Measurements from ENCODE around the gene BCL10.
A peak's percentile ranks its signal among the peaks of the same experiment; 100 is the strongest.

The BCL10 gene

DNA sequence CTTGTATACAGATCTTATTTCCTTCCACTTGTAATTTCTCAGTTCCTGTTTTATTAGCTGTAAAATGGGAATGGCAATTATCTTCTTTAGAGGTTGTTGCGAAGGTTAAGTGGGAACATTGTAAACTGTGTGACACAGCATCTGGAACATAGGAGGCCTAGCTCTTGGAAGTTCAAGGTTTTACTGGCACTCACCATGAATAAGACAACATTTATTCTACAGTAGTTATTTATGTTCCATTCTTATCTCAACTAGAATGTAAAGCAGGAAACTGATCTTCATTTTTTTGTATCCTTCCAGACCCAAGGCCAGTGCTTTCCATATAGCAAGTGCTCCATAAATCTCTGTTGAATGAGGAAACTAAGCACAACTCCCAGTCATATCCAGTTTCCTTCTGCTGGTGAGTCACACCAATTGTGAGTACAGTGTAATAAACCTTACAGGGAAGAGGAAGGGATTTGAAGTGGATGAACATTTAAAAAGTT, 1.4 kb downstream of the BCL10 start (continued):
- TF ChIP-seq, protein P1, sequence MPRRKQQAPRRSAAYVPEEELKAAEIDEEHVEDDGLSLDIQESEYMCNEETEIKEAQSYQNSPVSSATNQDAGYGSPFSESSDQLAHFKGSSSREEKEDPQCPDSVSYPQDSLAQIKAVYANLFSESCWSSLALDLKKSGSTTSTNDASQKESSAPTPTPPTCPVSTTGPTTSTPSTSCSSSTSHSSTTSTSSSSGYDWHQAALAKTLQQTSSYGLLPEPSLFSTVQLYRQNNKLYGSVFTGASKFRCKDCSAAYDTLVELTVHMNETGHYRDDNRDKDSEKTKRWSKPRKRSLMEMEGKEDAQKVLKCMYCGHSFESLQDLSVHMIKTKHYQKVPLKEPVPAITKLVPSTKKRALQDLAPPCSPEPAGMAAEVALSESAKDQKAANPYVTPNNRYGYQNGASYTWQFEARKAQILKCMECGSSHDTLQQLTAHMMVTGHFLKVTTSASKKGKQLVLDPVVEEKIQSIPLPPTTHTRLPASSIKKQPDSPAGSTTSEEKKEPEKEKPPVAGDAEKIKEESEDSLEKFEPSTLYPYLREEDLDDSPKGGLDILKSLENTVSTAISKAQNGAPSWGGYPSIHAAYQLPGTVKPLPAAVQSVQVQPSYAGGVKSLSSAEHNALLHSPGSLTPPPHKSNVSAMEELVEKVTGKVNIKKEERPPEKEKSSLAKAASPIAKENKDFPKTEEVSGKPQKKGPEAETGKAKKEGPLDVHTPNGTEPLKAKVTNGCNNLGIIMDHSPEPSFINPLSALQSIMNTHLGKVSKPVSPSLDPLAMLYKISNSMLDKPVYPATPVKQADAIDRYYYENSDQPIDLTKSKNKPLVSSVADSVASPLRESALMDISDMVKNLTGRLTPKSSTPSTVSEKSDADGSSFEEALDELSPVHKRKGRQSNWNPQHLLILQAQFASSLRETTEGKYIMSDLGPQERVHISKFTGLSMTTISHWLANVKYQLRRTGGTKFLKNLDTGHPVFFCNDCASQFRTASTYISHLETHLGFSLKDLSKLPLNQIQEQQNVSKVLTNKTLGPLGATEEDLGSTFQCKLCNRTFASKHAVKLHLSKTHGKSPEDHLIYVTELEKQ (tag by site-specific recombination; IDR thresholded peaks at IDR 0.05; ENCODE audit: borderline replicate concordance) = peak; percentile 84; the same call in 1 of the 2 replicates
- TF ChIP-seq WT1 (tag by site-specific recombination; IDR thresholded peaks at IDR 0.05) (peak; percentile 98), ZNF571 (tag by site-specific recombination; IDR thresholded peaks at IDR 0.05) (no peak), ZBTB21 (tag by site-specific recombination; IDR thresholded peaks at IDR 0.05) (peak; percentile 84), ZNF311 (tag by site-specific recombination; IDR thresholded peaks at IDR 0.05; ENCODE audit: borderline replicate concordance) (no peak), ZNF324 (tag by site-specific recombination; IDR thresholded peaks at IDR 0.05) (peak; percentile 93), SETDB1 (IDR thresholded peaks at IDR 0.05; ENCODE audit: insufficient read length, low read length) (no peak), ZNF510 (tag by site-specific recombination; IDR thresholded peaks at IDR 0.05; ENCODE audit: insufficient replicate concordance) (peak; percentile 18), SP3 (tag by site-specific recombination; IDR thresholded peaks at IDR 0.05) (peak; percentile 38; the same call in 1 of the 2 replicates), ZSCAN23 (tag by site-specific recombination; IDR thresholded peaks at IDR 0.05) (peak; percentile 98), ZEB2 (tag by site-specific recombination; IDR thresholded peaks at IDR 0.05) (peak; percentile 98), ZNF394 (tag by site-specific recombination; IDR thresholded peaks at IDR 0.05; ENCODE audit: borderline replicate concordance) (peak; percentile 83; the same call in 1 of the 2 replicates), ZNF530 (tag by site-specific recombination; IDR thresholded peaks at IDR 0.05; ENCODE audit: low read depth) (no peak), ZIC2 (tag by site-specific recombination; IDR thresholded peaks at IDR 0.05) (peak; percentile 81), OVOL3 (tag by site-specific recombination; IDR thresholded peaks at IDR 0.05) (peak; percentile 99), ZNF169 (tag by site-specific recombination; IDR thresholded peaks at IDR 0.05) (no peak)
- TF ChIP-seq, protein P2, sequence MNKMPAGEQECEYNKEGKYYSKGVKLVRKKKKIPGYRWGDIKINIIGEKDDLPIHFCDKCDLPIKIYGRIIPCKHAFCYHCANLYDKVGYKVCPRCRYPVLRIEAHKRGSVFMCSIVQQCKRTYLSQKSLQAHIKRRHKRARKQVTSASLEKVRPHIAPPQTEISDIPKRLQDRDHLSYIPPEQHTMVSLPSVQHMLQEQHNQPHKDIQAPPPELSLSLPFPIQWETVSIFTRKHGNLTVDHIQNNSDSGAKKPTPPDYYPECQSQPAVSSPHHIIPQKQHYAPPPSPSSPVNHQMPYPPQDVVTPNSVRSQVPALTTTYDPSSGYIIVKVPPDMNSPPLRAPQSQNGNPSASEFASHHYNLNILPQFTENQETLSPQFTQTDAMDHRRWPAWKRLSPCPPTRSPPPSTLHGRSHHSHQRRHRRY (tag by site-specific recombination; IDR thresholded peaks at IDR 0.05) = peak; percentile 98
- TF ChIP-seq, protein P3, sequence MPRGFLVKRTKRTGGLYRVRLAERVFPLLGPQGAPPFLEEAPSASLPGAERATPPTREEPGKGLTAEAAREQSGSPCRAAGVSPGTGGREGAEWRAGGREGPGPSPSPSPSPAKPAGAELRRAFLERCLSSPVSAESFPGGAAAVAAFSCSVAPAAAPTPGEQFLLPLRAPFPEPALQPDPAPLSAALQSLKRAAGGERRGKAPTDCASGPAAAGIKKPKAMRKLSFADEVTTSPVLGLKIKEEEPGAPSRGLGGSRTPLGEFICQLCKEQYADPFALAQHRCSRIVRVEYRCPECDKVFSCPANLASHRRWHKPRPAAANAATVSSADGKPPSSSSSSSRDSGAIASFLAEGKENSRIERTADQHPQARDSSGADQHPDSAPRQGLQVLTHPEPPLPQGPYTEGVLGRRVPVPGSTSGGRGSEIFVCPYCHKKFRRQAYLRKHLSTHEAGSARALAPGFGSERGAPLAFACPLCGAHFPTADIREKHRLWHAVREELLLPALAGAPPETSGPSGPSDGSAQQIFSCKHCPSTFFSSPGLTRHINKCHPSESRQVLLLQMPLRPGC (tag by site-specific recombination; IDR thresholded peaks at IDR 0.05) = peak; percentile 99
- TF ChIP-seq, protein P4, sequence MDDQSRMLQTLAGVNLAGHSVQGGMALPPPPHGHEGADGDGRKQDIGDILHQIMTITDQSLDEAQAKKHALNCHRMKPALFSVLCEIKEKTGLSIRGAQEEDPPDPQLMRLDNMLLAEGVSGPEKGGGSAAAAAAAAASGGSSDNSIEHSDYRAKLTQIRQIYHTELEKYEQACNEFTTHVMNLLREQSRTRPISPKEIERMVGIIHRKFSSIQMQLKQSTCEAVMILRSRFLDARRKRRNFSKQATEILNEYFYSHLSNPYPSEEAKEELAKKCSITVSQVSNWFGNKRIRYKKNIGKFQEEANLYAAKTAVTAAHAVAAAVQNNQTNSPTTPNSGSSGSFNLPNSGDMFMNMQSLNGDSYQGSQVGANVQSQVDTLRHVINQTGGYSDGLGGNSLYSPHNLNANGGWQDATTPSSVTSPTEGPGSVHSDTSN (CRISPR knock-in tag; IDR thresholded peaks at IDR 0.05) = no peak
- TF ChIP-seq, protein P5, sequence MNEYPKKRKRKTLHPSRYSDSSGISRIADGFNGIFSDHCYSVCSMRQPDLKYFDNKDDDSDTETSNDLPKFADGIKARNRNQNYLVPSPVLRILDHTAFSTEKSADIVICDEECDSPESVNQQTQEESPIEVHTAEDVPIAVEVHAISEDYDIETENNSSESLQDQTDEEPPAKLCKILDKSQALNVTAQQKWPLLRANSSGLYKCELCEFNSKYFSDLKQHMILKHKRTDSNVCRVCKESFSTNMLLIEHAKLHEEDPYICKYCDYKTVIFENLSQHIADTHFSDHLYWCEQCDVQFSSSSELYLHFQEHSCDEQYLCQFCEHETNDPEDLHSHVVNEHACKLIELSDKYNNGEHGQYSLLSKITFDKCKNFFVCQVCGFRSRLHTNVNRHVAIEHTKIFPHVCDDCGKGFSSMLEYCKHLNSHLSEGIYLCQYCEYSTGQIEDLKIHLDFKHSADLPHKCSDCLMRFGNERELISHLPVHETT (tag by site-specific recombination; IDR thresholded peaks at IDR 0.05) = peak; percentile 93
- TF ChIP-seq, protein P6, sequence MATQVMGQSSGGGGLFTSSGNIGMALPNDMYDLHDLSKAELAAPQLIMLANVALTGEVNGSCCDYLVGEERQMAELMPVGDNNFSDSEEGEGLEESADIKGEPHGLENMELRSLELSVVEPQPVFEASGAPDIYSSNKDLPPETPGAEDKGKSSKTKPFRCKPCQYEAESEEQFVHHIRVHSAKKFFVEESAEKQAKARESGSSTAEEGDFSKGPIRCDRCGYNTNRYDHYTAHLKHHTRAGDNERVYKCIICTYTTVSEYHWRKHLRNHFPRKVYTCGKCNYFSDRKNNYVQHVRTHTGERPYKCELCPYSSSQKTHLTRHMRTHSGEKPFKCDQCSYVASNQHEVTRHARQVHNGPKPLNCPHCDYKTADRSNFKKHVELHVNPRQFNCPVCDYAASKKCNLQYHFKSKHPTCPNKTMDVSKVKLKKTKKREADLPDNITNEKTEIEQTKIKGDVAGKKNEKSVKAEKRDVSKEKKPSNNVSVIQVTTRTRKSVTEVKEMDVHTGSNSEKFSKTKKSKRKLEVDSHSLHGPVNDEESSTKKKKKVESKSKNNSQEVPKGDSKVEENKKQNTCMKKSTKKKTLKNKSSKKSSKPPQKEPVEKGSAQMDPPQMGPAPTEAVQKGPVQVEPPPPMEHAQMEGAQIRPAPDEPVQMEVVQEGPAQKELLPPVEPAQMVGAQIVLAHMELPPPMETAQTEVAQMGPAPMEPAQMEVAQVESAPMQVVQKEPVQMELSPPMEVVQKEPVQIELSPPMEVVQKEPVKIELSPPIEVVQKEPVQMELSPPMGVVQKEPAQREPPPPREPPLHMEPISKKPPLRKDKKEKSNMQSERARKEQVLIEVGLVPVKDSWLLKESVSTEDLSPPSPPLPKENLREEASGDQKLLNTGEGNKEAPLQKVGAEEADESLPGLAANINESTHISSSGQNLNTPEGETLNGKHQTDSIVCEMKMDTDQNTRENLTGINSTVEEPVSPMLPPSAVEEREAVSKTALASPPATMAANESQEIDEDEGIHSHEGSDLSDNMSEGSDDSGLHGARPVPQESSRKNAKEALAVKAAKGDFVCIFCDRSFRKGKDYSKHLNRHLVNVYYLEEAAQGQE (tag by site-specific recombination; IDR thresholded peaks at IDR 0.05) = 0 out of 2 replicates have a peak, but pooled peaks have one; percentile 29
- TF ChIP-seq, protein P7, sequence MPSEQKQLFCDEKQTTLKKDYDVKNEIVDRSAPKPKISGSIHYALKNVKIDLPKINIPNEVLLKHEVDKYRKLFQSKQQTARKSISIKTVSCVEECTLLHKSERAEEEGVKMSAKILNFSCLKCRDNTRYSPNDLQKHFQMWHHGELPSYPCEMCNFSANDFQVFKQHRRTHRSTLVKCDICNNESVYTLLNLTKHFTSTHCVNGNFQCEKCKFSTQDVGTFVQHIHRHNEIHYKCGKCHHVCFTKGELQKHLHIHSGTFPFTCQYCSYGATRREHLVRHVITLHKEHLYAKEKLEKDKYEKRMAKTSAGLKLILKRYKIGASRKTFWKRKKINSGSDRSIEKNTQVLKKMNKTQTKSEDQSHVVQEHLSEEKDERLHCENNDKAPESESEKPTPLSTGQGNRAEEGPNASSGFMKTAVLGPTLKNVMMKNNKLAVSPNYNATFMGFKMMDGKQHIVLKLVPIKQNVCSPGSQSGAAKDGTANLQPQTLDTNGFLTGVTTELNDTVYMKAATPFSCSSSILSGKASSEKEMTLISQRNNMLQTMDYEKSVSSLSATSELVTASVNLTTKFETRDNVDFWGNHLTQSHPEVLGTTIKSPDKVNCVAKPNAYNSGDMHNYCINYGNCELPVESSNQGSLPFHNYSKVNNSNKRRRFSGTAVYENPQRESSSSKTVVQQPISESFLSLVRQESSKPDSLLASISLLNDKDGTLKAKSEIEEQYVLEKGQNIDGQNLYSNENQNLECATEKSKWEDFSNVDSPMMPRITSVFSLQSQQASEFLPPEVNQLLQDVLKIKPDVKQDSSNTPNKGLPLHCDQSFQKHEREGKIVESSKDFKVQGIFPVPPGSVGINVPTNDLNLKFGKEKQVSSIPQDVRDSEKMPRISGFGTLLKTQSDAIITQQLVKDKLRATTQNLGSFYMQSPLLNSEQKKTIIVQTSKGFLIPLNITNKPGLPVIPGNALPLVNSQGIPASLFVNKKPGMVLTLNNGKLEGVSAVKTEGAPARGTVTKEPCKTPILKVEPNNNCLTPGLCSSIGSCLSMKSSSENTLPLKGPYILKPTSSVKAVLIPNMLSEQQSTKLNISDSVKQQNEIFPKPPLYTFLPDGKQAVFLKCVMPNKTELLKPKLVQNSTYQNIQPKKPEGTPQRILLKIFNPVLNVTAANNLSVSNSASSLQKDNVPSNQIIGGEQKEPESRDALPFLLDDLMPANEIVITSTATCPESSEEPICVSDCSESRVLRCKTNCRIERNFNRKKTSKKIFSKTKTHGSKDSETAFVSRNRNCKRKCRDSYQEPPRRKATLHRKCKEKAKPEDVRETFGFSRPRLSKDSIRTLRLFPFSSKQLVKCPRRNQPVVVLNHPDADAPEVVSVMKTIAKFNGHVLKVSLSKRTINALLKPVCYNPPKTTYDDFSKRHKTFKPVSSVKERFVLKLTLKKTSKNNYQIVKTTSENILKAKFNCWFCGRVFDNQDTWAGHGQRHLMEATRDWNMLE (tag by site-specific recombination; conservative IDR thresholded peaks at IDR 0.05; ENCODE audit: low read depth) = peak; percentile 73
